C4-2B (cell line): Measurements from ENCODE around the gene SASH1.

ENCODE experiments used
- CTCF ChIP-seq: fragments of 450-650 bp; conservative IDR thresholded peaks from 2 replicates; pipeline ENCODE4 v1.5.1; 2017; ENCODE audit warnings: mild to moderate bottlenecking
- ZFX ChIP-seq: fragments of 450-650 bp; IDR thresholded peaks from 2 replicates; pipeline ENCODE4 v1.6.1; 2017

- TF ChIP-seq CTCF (no peak), ZFX (no peak)
Observed at GRCh38 chr6:148440016-148440415, 97.4 kb downstream of the SASH1 start.
